ENCODE data around the gene USP40. TPM values are rescaled to one million over a fixed set of nuclear protein-coding genes. Genes with fewer than 3 reads are reported as not detected.

USP40 gene
- total and polyA plus RNA-seq, 9 of the 15 experiments (the other 6 are each of a cell fraction or from before 2014, with no cell fraction given) = 5.5 to 15.0 (median 9.3) TPM

DNA sequence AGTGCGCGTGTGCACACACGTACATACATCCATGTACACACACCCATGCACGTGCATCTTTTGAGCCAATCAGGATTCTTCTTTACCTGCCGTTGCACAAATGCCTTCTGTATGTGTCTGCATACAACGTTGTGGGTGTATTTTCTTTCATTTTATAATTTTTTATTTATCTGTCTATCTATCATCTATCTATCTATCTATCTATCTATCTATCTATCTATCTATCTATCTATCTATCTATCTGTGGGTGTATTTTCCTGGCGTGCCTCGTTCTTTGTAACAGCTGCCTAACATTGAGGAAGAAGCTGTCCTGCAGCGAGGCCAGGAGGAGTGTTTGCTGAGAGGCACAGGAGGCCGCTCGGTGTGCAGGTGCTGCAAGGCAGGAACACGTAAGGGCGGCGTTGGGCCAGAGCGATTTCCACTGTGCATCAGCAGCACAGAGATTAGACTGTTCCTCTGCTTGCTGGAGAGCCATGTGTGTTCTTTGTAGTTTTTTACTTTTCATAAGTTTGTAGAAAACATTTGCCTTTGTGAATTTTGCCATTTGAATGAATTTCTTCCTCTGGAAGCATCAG lies 127.9 kb downstream of the USP40 start:
- Histone ChIP-seq H3K36me3 (ENCODE audit: control insufficient read depth, insufficient read depth, low read length) (peaks cover 37% of the 10 kb centered on the region; the same call in 2 of the 3 replicates), H3K9me3 (replicated peaks; ENCODE audit: control insufficient read depth, insufficient read depth, low read depth, low read length) (no peaks in the 10 kb centered on the region), H3K79me2 (ENCODE audit: control insufficient read depth, insufficient read depth, low read length) (no peaks in the 10 kb centered on the region), H3K27ac (ENCODE audit: extremely low read depth, low read depth, low read length) (no peak overlapping the region), H4K20me1 (replicated peaks; ENCODE audit: control insufficient read depth, insufficient read depth, low read length) (no peaks in the 10 kb centered on the region), H3K4me3 (no peak overlapping the region), H2AFZ (ENCODE audit: low read depth, low read length) (no peak overlapping the region), H3K9me1 (ENCODE audit: control insufficient read depth, insufficient read depth, low read length) (no peaks in the 10 kb centered on the region), H3K4me2 (ENCODE audit: insufficient read depth, low read length) (no peak overlapping the region), H3K27me3 (ENCODE audit: control insufficient read depth in 2 of 2, insufficient read depth in 2 of 2, low read length in 2 of 2) (no peaks in the 10 kb centered on the region), H3K4me1 (replicated peaks in 1 of 2; ENCODE audit: control insufficient read depth in 2 of 2, insufficient read depth in 2 of 2, low read length in 2 of 2) (no peaks in the 10 kb centered on the region; a peak in 2 of 5 replicates), H3K9ac (ENCODE audit: insufficient read depth in 1 of 2, low read depth in 2 of 2, low read length in 2 of 2) (no peak overlapping the region; a peak in 1 of 4 replicates)
- in situ Hi-C loops (cut with MboI) = no loop called here
- no TSS peak for BruUV-seq (replicated peaks)
- intact Hi-C loops (cut with micrococcal nuclease) = no loop called here
- 85% methylated on average over 10 of the region's 15 CpGs for WGBS (ENCODE audit: insufficient coverage, low coverage, missing lambda C conversion rate)
- ChIA-PET POLR2A (no interaction called here), CTCF (ENCODE audit: low intra/inter-chr PET ratio) (no interaction called here)
- FAIRE-seq (no peak), ATAC-seq (no peak), DNase-seq (ENCODE audit: extremely low read depth in 1 of 4, low spot score in 3 of 4) (no peak)
- TF ChIP-seq GATAD2B (IDR thresholded peaks at IDR 0.05; ENCODE audit: borderline replicate concordance) (0 out of 2 replicates have a peak, but pooled peaks have one; percentile 29), ADNP (tag; IDR thresholded peaks at IDR 0.05) (no peak), DACH1 (IDR thresholded peaks at IDR 0.05; ENCODE audit: partially characterized antibody) (peak; percentile 97), DPF2 (IDR thresholded peaks at IDR 0.05) (no peak), GATA2 (CRISPR knock-in tag; IDR thresholded peaks at IDR 0.05) (peak; percentile 43; the same call in 1 of the 2 replicates)

DNA sequence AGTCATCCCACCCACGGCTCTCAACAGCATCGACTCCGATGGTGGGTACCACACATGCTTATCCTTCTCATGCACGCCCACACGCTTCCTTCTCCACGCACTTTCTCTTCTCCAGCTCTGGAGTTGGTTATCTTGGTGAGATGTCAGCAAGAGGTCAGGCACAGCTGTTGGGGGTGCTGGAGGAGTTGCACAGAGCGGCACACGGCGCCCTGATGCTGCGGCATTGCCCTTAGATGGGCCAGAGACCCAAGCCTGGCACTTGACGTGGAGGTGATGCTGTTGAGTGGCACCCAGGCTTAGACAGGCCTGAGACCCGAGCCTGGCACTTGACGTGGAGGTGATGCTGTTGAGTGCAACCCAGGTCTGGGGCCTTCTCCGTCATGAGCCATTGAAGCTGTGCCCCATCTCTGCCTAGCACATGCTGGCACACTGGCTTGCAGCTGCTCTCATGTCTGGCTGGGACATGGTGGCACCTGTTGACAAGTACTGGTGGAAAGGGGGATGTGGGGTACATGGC lies 129.1 kb downstream of the USP40 start:
- H3K9me1 ChIP-seq (ENCODE audit: control insufficient read depth, insufficient read depth, low read length) = no peaks in the 10 kb centered on the region
- no peaks in the 10 kb centered on the region for H3K79me2 ChIP-seq (ENCODE audit: control insufficient read depth, insufficient read depth, low read length)
- ATAC-seq (no peak), DNase-seq (ENCODE audit: extremely low read depth in 1 of 4, low spot score in 3 of 4) (no peak), FAIRE-seq (no peak)
- H3K36me3 ChIP-seq (ENCODE audit: control insufficient read depth, insufficient read depth, low read length) = peaks cover 37% of the 10 kb centered on the region; the same call in 2 of the 3 replicates
- ChIA-PET CTCF (ENCODE audit: low intra/inter-chr PET ratio) (no interaction called here), POLR2A (no interaction called here)
- no peak overlapping the region for H3K9ac ChIP-seq (ENCODE audit: insufficient read depth in 1 of 2, low read depth in 2 of 2, low read length in 2 of 2)
- no peak overlapping the region for H2AFZ ChIP-seq (ENCODE audit: low read depth, low read length)
- no peak overlapping the region for H3K4me3 ChIP-seq
- H3K27me3 ChIP-seq (ENCODE audit: control insufficient read depth in 2 of 2, insufficient read depth in 2 of 2, low read length in 2 of 2) = no peaks in the 10 kb centered on the region
- intact Hi-C loops (cut with micrococcal nuclease) (no loop called here), in situ Hi-C loops (cut with MboI) (no loop called here)
- no peak overlapping the region for H3K4me2 ChIP-seq (ENCODE audit: insufficient read depth, low read length)
- H3K27ac ChIP-seq (ENCODE audit: extremely low read depth, low read depth, low read length) = no peak overlapping the region
- H3K9me3 ChIP-seq (replicated peaks; ENCODE audit: control insufficient read depth, insufficient read depth, low read depth, low read length) = no peaks in the 10 kb centered on the region
- H4K20me1 ChIP-seq (replicated peaks; ENCODE audit: control insufficient read depth, insufficient read depth, low read length) = no peaks in the 10 kb centered on the region
- no TSS peak for BruUV-seq (replicated peaks)
- no peaks in the 10 kb centered on the region; a peak in 2 of 5 replicates for H3K4me1 ChIP-seq (replicated peaks in 1 of 2; ENCODE audit: control insufficient read depth in 2 of 2, insufficient read depth in 2 of 2, low read length in 2 of 2)
- 77% methylated on average over 7 of the region's 14 CpGs for WGBS (ENCODE audit: insufficient coverage, low coverage, missing lambda C conversion rate)
- TF ChIP-seq DIDO1 (tag; IDR thresholded peaks at IDR 0.05; ENCODE audit: low read depth) (no peak), SMC3 (conservative IDR thresholded peaks at IDR 0.05; ENCODE audit: insufficient read depth, low read depth, low read length) (no peak), CBX3 (IDR thresholded peaks at IDR 0.05; ENCODE audit: borderline replicate concordance in 1 of 2, low read length in 2 of 2) (no peak), NR2F6 (CRISPR knock-in tag; IDR thresholded peaks at IDR 0.05) (no peak), HNRNPUL1 (IDR thresholded peaks at IDR 0.05; ENCODE audit: low read length) (no peak), CSDE1 (IDR thresholded peaks at IDR 0.05) (no peak)
- TF ChIP-seq, protein P1, sequence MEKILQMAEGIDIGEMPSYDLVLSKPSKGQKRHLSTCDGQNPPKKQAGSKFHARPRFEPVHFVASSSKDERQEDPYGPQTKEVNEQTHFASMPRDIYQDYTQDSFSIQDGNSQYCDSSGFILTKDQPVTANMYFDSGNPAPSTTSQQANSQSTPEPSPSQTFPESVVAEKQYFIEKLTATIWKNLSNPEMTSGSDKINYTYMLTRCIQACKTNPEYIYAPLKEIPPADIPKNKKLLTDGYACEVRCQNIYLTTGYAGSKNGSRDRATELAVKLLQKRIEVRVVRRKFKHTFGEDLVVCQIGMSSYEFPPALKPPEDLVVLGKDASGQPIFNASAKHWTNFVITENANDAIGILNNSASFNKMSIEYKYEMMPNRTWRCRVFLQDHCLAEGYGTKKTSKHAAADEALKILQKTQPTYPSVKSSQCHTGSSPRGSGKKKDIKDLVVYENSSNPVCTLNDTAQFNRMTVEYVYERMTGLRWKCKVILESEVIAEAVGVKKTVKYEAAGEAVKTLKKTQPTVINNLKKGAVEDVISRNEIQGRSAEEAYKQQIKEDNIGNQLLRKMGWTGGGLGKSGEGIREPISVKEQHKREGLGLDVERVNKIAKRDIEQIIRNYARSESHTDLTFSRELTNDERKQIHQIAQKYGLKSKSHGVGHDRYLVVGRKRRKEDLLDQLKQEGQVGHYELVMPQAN (IDR thresholded peaks at IDR 0.05; ENCODE audit: borderline replicate concordance) = no peak
